Measurements from ENCODE around the gene FHIT.

The FHIT gene

DNA sequence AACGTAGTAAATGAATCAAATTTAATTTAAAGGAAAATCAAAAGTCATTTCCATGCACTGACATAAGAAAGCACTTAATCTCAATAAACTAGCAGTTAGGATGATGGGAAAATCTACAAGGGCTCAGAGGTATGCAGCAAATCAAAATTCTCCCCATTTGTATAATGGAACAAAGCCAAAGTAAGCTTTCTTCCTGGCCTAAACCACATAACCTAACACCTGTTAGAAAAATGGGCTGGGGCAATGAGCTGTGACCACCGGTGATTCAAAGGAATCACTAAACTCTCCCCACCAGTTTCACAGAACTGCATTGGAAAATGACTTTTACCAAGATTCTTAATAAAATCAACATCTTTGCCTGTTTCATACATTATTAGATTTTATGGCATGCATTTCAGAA is 1024.3 kb downstream of the FHIT start:
- no peak overlapping the region for H3K4me3 ChIP-seq (ENCODE audit: low read depth, low read length)
- TF ChIP-seq, protein P1, sequence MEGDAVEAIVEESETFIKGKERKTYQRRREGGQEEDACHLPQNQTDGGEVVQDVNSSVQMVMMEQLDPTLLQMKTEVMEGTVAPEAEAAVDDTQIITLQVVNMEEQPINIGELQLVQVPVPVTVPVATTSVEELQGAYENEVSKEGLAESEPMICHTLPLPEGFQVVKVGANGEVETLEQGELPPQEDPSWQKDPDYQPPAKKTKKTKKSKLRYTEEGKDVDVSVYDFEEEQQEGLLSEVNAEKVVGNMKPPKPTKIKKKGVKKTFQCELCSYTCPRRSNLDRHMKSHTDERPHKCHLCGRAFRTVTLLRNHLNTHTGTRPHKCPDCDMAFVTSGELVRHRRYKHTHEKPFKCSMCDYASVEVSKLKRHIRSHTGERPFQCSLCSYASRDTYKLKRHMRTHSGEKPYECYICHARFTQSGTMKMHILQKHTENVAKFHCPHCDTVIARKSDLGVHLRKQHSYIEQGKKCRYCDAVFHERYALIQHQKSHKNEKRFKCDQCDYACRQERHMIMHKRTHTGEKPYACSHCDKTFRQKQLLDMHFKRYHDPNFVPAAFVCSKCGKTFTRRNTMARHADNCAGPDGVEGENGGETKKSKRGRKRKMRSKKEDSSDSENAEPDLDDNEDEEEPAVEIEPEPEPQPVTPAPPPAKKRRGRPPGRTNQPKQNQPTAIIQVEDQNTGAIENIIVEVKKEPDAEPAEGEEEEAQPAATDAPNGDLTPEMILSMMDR (IDR thresholded peaks at IDR 0.05; ENCODE audit: low read depth, low read length, missing control alignments): no peak
- no peak for DNase-seq (ENCODE audit: low read depth)

DNA sequence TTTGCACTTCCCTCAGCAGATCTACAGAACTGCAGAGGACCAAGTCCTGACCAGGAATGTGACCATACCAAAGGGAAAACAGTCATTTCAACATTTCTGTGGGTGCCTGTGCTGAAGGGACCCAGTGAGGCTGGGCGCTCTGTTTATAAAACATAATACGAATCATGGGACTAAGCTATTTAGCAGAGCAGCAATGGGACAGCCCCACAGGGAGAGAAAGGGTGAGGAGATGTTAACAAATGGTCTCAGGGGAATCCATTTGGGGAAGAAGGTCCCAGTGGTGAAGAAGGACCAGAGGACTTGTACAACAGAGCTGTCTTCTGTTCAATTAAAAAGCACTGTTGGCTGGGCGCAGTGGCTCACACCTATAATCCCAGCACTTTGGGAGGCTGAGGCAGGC is 1025.4 kb downstream of the FHIT start:
- TF ChIP-seq, protein P1 (IDR thresholded peaks at IDR 0.05; ENCODE audit: low read depth, low read length, missing control alignments): no peak
- no peak overlapping the region for H3K4me3 ChIP-seq (ENCODE audit: low read depth, low read length)
- no peak for DNase-seq (ENCODE audit: low read depth)

DNA sequence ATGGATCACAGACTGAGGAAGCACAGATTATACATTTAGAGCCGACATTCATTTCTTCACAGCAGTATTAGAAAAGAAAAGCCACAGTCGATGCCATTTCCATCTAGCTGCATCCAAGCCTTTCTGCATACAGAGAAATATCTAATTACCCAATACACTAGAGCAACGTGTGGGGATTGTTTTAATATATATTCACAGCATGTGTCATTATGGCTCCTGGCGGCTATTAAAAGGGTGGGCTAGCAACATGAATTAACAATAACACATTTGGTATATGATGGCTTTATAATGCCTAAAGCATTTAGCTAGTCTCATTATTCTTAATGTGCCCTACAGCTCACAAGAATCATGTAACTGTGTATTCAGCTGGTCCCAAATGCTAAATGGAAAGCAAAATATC is 1030.5 kb downstream of the FHIT start:
- no peak overlapping the region for H3K4me3 ChIP-seq (ENCODE audit: low read depth, low read length)
- TF ChIP-seq, protein P1 (IDR thresholded peaks at IDR 0.05; ENCODE audit: low read depth, low read length, missing control alignments): no peak
- DNase-seq (ENCODE audit: low read depth): no peak

DNA sequence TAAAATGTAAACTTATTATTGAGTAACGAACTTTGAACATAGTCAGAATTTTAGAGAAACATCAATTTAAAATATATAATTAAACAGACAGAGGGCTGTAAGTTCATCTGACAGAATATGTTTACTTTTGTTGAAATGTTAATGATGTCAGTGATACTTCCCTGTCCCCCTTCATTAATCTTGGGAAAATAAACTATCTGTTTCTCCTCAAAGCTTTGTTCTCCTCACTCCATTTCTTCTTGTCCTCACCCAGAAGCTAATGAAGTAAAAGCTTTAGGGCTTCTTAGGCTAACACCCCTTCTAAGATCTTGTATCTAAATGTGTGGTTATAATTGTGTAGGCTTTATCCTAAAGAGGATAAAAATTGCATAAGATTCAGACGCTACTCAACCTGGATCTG is 1031.8 kb downstream of the FHIT start:
- no peak overlapping the region for H3K4me3 ChIP-seq (ENCODE audit: low read depth, low read length)
- TF ChIP-seq, protein P1 (IDR thresholded peaks at IDR 0.05; ENCODE audit: low read depth, low read length, missing control alignments): no peak
- no peak for DNase-seq (ENCODE audit: low read depth)

DNA sequence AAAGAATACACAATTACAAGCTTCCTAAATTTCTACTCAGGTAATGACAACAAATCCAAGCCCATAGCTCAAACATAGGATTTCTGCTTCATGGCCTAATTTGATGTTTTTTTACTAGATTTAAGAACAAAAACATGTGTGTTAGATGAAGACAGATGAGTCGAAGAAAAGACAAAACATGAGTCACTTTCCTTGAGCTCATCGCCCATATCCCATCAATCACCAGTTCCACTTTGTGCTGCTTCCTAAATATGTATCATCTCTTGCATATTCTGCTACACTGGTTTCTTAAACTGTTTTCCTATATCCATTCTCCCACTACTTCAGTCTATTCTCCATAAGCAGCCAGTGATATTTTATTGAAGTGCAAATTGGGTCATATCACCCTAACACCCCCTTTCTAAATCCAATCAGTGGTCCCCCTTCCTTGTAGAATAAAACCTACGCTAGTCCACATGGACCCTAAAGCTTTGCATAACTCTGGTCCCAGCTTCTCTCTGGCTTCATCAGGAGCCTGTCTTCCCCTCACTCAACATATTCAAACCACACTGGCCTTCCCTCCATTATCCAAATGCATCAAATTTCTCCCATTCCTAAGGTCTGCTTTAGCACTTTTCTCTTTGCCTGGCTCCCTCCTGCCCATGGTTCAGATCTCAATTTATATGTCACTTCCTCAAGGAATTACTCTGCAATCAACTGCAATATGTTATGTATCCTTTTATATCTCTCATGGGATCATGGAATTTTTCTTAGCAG is 1033.9 kb downstream of the FHIT start:
- H3K4me3 ChIP-seq (ENCODE audit: low read depth, low read length): no peak overlapping the region
- DNase-seq (ENCODE audit: low read depth): no peak
- TF ChIP-seq, protein P1 (IDR thresholded peaks at IDR 0.05; ENCODE audit: low read depth, low read length, missing control alignments): no peak

DNA sequence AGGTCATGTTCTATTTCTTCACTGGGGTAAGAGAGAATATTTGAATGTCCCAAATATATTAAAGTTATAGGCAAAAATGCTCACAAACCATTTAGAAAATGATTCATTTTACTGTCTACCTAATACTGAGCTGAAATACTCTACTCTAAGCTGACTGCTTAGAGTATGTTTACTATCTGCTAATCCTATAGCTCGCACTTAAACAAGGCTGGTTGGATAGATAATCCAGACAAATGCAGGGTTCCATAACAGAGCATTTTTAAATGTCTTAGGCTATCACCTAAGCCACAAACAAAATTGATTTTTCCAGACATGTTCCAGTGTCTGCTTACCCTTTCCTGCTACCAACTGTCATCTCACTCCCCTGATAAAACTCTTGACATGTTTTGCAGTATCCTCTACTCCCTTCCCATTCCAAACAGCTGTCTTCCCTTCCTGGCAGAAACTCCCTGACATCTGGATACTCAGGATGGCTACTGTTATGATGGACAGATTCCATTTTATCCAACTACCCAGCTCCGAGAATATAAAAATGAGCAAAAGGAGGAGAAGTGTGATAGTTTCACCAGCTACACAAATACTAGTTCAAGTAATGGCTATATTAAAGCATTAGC is 1034.7 kb downstream of the FHIT start:
- TF ChIP-seq, protein P1 (IDR thresholded peaks at IDR 0.05; ENCODE audit: low read depth, low read length, missing control alignments): no peak
- DNase-seq (ENCODE audit: low read depth): no peak
- no peak overlapping the region for H3K4me3 ChIP-seq (ENCODE audit: low read depth, low read length)

DNA sequence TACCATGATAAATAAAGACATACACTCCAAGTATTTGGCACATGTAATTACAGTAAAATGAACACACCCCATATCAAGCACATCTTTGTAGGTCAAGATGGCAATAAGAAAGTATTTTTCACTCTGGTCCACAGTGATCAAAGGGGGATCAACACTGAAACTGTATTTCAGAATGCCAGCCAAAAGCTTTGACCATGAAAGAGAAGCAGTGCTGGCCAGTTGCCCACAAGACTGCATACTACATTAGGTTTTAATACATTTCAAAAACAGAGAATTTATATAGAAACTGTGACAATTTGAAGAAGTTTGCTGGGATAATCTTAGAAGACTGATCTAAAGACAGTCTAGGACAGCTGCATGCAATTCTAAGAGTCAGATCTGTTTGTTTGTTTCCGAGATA is 1035.3 kb downstream of the FHIT start:
- TF ChIP-seq, protein P1 (IDR thresholded peaks at IDR 0.05; ENCODE audit: low read depth, low read length, missing control alignments): no peak
- DNase-seq (ENCODE audit: low read depth): no peak
- no peak overlapping the region for H3K4me3 ChIP-seq (ENCODE audit: low read depth, low read length)
